Erythroblast (primary cell): Measurements from ENCODE around the gene ITPR1.

ENCODE experiments used
- DNase-seq, 2 experiments: peaks; one replicate each; lab custom pipeline; 2025; lab: John Stamatoyannopoulos, UW
- GATA1 ChIP-seq: IDR thresholded peaks from 2 replicates; pipeline ENCODE4 v1.6.1; 2011; ENCODE audit warnings: low read depth, mild to moderate bottlenecking, control low read depth, low read length, moderate library complexity
- POLR2A ChIP-seq: IDR thresholded peaks from 2 replicates; pipeline ENCODE4 v1.6.1; 2011; ENCODE audit warnings: mild to moderate bottlenecking, low read length

Gene ITPR1

GRCh38 chr3:4547799-4548198 lies 54.7 kb downstream of the ITPR1 start:
- no peak for DNase-seq
- TF ChIP-seq GATA1 (no peak), POLR2A (no peak)

DNA sequence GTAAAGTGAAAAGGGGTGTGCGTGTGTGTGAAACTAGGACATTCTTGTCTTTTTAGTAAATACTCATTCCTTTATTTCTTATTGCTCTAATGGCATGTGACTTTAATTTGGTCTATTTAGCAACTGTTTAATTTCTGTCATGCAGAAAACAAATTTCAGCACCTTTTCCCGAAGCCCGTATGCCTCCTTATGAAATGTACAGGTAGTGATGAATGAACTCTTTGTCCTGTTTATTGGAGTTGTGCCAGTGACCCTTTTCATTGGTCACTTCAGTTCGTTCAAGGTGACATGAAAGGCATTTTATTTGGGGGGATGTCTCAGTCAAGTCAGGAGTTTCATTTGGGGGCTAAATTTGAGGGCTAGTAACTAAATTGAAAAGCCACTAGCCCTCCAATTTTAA lies 55.2 kb downstream of the ITPR1 start:
- no peak for DNase-seq
- no peak for TF ChIP-seq GATA1
- no peak for TF ChIP-seq POLR2A

GRCh38 chr3:4548780-4549179 lies 55.6 kb downstream of the ITPR1 start:
- no peak for TF ChIP-seq GATA1
- TF ChIP-seq POLR2A, result no peak
- no peak for DNase-seq

GRCh38 chr3:4549896-4550295 lies 56.7 kb downstream of the ITPR1 start:
- DNase-seq, result no peak
- TF ChIP-seq POLR2A (no peak), GATA1 (no peak)

- no peak for TF ChIP-seq POLR2A
- no peak for DNase-seq
These were observed 58.0 kb downstream of the ITPR1 start for GRCh38 chr3:4551051-4551711.

- DNase-seq, result no peak
- no peak for TF ChIP-seq POLR2A
These were observed 58.8 kb downstream of the ITPR1 start for GRCh38 chr3:4551794-4552442.

DNA sequence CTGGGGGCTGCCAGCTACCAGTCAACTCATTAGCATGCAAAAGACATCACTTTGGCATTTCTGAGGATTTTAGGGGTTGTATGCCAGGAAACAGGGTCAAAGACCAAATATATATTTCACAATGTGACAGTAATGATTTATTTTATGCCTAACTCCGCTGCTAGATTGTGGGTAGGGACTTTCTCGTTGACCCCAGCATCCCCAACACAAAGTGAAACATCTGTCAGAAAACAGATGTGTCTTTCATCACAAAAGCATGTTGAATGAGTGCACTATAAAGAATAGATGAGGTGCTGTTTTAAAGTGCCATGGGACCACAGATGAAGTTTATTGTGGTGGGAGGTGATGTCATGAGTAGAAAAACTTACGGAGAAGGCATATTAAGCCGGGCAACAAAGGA lies 59.7 kb downstream of the ITPR1 start:
- TF ChIP-seq POLR2A (no peak), GATA1 (no peak)
- DNase-seq, result no peak

DNA sequence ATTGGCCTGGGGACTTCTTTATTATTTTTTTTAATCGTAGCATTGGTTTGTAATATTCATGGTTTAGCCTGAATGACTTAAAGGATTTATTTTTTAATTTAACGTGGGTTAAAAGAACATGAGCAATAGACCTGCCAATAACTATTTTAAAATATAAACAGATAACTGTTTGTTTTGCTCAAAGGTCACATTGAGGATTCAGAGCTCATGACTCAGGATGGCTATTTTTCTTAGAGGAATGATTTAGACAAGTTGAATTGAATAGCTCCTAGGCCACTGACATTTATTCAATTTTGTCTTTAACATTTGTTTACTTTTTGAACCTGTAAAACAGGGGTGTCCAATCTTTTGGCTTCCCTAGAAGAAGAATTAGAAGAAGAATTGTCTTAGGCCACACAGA lies 68.5 kb downstream of the ITPR1 start:
- no peak for TF ChIP-seq POLR2A
- no peak for TF ChIP-seq GATA1
- no peak for DNase-seq

- DNase-seq, result no peak
- no peak for TF ChIP-seq GATA1
- TF ChIP-seq POLR2A, result no peak
These were observed 69.4 kb downstream of the ITPR1 start for GRCh38 chr3:4562595-4562994.

GRCh38 chr3:4564270-4564669 lies 71.1 kb downstream of the ITPR1 start:
- TF ChIP-seq GATA1, result no peak
- no peak for TF ChIP-seq POLR2A
- DNase-seq, result no peak

GRCh38 chr3:4564928-4565586 lies 71.9 kb downstream of the ITPR1 start:
- DNase-seq, result no peak
- TF ChIP-seq POLR2A (no peak), GATA1 (no peak)

GRCh38 chr3:4565809-4566501 lies 72.8 kb downstream of the ITPR1 start:
- TF ChIP-seq POLR2A, result no peak
- no peak for TF ChIP-seq GATA1
- no peak for DNase-seq

DNA sequence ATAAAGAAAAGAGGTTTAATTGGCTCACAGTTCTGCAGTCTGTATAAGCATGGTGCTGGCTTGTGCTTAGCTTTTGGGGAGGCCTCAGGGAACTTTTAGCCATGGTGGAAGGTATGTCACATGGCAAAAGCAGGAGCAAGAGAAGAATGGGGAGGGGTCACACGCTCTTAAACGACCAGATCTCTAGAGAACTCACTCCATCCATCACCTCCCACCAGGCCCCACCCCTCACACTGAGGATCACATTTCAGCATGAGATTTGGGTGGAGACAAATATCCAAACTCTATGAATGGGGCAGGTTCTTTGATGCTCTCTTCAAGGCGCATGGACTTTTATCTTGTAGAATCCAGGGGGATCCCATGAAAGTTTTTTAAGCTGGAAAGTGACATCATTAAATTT lies 75.7 kb downstream of the ITPR1 start:
- TF ChIP-seq POLR2A (no peak), GATA1 (no peak)
- DNase-seq, result no peak

DNA sequence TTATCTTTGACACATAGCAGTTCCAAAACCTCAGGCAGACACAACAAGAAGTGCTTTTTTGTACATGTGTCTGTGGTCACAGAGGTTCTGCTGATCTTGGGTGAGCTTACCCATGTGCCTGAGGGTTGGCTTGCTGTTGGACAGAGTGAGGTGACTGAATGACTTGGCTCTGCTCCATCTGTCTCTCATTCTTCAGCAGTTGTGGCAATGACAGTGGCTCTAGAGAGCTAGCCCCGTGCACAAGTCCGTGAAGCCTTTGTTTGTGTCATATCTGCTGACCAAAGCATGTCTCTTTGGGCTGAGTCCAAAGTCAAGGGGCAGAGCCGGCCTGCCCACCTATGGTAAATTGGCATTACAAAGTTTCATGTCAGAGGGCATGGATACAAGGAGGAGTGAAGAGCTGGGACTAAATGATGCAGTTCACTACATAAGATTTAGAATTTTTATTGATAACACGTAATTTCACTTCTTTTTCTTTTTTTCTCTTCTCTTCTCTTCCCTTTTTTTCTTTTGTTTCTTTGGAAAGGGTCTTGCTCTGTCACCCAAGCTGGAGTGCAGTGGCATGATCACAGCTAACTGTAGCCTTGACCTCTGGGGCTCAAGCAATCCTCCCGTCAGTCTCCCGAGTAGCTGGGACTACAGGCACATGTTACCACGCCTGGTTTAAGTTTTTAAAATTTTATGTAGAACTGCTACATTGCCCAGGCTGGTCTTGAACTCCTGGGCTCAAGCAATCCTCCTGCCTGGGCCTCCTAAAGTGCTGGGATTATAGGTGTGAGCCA lies 77.9 kb downstream of the ITPR1 start:
- no peak for DNase-seq
- TF ChIP-seq POLR2A (no peak), GATA1 (no peak)
